Left lung (tissue), 10 donors: ENCODE data around the gene HS3ST3A1. TPM values are rescaled to one million over a fixed set of nuclear protein-coding genes. Genes with fewer than 3 reads are reported as not detected.

Source experiments
- ATAC-seq: fragments of 200-7000 bp; cut with Tn5 transposase; one replicate; pipeline ENCODE4 v1.9.1; 2020; ENCODE audit warnings: moderate library complexity
- DNase-seq, 4 donors: peaks; one replicate each; pipeline ENCODE4 v3.0.0-alpha.2; 2013 to 2020
- H3K27ac ChIP-seq, 2 donors: fragments of 200-600 bp; sonication (generic) in 1 of 2; one replicate each; pipeline versions ENCODE4 v1.5.0 to v1.8.0; 2020 to 2021
- H3K27me3 ChIP-seq, 2 donors: fragments of 200-600 bp; sonication (generic) in 1 of 2; one replicate each; pipeline versions ENCODE4 v1.5.0 to v1.8.0; 2020 to 2021
- H3K36me3 ChIP-seq, 2 donors: fragments of 200-600 bp; sonication (generic) in 1 of 2; one replicate each; pipeline versions ENCODE4 v1.5.0 to v1.8.0; 2020 to 2021
- H3K4me1 ChIP-seq, 2 donors: fragments of 200-600 bp; one replicate each; pipeline ENCODE4 v1.8.0; 2021
- H3K4me3 ChIP-seq, 2 donors: fragments of 200-600 bp; sonication (generic) in 1 of 2; one replicate each; pipeline versions ENCODE4 v1.5.0 to v1.8.0; 2020 to 2021; ENCODE audit warnings: mild to moderate bottlenecking in 1 of 2
- H3K9me3 ChIP-seq, 2 donors: fragments of 200-600 bp; sonication (generic) in 1 of 2; one replicate each; pipeline versions ENCODE4 v1.5.0 to v1.8.0; 2020 to 2021
- intact Hi-C, 2 donors: fragments of 100-400 bp; cut with DNase I; formaldehyde crosslinking; loops; one replicate each; pipeline versions ENCODE4 v1.11.2 to v1.14.2; 2022
- polyA plus RNA-seq, 6 donors: library from polyadenylated mRNA; unstranded; fragments of 120-200 nt; gene quantifications; one replicate each; pipeline ENCODE4 v1.2.1, GENCODE V29; 2013; ENCODE audit not compliant: insufficient read length in 6 of 6
- total RNA-seq, 2 donors: library from RNA; stranded (reverse); fragmentation: NEBNext Ultra II Directional; extraction: Animal tissue kit (Norgen Biotek cat#: 25700); gene quantifications; one replicate each; pipeline ENCODE4 v1.2.1, GENCODE V29; 2021
- TF ChIP-seq, protein P1 (sequence below), 2 donors: fragments of 200-600 bp; sonication (generic) in 1 of 2; IDR thresholded peaks; one replicate each; pipeline versions ENCODE4 v1.5.0 to v1.8.0; 2021; ENCODE audit warnings: antibody characterized with exemption in 2 of 2
- donor health status: DM: no; HTN: yes; CAD: no.
- donor health status: DM: no; HTN: no; CAD: no.

HS3ST3A1 gene
- total and polyA plus RNA-seq, 8 donors, result 2.7 to 9.5 (median 4.5) TPM

DNA sequence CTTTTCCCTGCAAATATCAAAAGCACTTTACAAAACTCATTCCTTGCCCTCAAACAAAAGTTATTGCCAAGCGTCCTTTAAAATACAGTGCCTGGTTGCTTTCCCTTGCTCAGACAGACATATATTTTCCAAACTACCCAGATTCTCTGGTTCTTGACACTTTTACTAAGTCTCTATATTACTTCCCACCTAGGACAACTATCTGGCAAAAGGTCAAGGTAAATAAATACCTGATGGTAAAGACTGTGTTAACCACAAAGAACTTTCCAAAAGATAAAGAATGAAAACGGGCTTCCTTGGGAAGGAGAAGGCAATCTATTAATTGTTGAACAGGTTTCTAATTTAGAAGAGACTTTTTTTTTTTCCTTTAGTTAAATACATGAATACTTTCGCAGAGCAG is 1.9 kb downstream of the HS3ST3A1 start:
- H3K27ac ChIP-seq, result peak overlapping the region in 1 of 2 donors; percentile 71

DNA sequence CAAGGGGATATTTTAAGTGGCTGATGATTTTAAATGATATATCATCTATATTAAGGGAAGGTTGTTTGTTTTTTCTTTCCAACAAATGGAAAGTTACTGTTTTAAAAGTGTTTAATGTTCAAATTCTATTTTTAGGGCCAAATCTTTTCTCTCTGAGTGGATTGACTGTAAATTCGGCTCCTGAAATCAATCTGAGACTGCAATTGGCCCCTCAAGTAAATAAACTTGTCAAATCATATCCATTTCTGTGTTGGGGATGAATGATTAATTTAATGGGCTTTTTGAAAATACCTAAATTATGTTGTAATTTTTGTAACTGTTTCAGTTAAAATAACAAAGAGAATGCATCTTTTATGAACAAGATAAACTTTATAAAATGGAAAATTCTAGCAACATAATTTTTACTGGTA is 2.6 kb downstream of the HS3ST3A1 start:
- Histone ChIP-seq H3K4me3 (no peak overlapping the region), H3K27ac (peak overlapping the region in 1 of 2 donors; percentile 71), H3K27me3 (peaks cover 42 to 84% of the 10 kb centered on the region in 2 donors), H3K9me3 (no peaks in the 10 kb centered on the region), H3K4me1 (peaks cover 0 to 26% of the 10 kb centered on the region in 2 donors), H3K36me3 (no peaks in the 10 kb centered on the region)
- intact Hi-C loops, result no loop called here
- TF ChIP-seq, protein P1, sequence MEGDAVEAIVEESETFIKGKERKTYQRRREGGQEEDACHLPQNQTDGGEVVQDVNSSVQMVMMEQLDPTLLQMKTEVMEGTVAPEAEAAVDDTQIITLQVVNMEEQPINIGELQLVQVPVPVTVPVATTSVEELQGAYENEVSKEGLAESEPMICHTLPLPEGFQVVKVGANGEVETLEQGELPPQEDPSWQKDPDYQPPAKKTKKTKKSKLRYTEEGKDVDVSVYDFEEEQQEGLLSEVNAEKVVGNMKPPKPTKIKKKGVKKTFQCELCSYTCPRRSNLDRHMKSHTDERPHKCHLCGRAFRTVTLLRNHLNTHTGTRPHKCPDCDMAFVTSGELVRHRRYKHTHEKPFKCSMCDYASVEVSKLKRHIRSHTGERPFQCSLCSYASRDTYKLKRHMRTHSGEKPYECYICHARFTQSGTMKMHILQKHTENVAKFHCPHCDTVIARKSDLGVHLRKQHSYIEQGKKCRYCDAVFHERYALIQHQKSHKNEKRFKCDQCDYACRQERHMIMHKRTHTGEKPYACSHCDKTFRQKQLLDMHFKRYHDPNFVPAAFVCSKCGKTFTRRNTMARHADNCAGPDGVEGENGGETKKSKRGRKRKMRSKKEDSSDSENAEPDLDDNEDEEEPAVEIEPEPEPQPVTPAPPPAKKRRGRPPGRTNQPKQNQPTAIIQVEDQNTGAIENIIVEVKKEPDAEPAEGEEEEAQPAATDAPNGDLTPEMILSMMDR (IDR thresholded peaks at IDR 0.05), result no peak
- DNase-seq, result no peak
- no peak for ATAC-seq

More for the DNA sequence above, 1.9 kb downstream of the HS3ST3A1 start:
- ATAC-seq, result no peak
- Histone ChIP-seq H3K27me3 (peaks cover 42 to 90% of the 10 kb centered on the region in 2 donors), H3K9me3 (no peaks in the 10 kb centered on the region), H3K36me3 (no peaks in the 10 kb centered on the region), H3K4me1 (peaks cover 0 to 22% of the 10 kb centered on the region in 2 donors), H3K4me3 (peak overlapping the region; percentile 31 to 34)
- intact Hi-C loops, result loop anchor here in 1 of 2 donors (10.0 kb wide), 1 partner anchor 705 kb away; the partner anchor contains the start of gene HS3ST3B1
- TF ChIP-seq, protein P1 (IDR thresholded peaks at IDR 0.05), result no peak
- no peak for DNase-seq

DNA sequence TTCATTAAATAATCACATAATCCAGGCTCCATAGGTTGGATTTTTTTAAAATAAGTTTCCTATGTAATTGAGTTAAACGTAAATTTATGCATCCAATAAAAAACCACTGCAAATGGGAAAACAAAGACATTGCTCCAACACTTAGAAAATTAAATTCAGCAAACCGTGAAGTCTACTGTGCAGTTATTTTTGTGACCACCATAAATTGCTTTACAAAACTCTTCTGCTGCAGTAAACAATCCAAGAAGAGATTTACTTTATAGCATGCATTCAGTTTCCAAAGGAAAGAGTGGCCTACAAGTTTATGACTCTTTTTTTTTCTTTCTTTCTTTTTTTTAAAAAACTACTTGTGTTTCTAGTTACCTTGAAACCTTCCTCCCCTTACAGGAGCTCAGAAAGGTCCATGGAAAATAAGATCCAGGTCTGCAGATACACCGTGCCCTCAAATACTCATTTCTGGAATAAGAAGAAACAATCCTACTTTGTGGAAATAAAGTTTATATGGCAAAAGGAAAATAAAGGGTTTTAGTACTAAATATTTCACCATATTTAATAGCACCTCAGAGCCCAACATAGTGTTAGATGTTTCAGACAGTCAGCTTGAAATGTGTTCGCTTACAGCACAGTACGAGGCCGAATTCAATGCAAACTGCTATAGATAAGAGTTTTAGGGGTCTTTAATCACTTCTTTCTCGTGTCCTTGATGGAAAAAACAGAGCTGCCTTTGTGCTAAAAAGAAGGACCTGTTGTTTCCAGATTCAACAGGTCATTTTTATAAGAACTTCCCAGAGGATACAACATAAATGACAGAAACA is 3.2 kb downstream of the HS3ST3A1 start:
- ATAC-seq (no peak), DNase-seq (no peak)
- TF ChIP-seq, protein P1 (IDR thresholded peaks at IDR 0.05), result no peak
- no peak overlapping the region for H3K4me3 ChIP-seq
- H3K9me3 ChIP-seq, result no peaks in the 10 kb centered on the region
- peaks cover 42 to 77% of the 10 kb centered on the region in 2 donors for H3K27me3 ChIP-seq
- intact Hi-C loops, result no loop called here
- H3K27ac ChIP-seq, result no peak overlapping the region
- peaks cover 0 to 26% of the 10 kb centered on the region in 2 donors for H3K4me1 ChIP-seq
- H3K36me3 ChIP-seq, result no peaks in the 10 kb centered on the region

DNA sequence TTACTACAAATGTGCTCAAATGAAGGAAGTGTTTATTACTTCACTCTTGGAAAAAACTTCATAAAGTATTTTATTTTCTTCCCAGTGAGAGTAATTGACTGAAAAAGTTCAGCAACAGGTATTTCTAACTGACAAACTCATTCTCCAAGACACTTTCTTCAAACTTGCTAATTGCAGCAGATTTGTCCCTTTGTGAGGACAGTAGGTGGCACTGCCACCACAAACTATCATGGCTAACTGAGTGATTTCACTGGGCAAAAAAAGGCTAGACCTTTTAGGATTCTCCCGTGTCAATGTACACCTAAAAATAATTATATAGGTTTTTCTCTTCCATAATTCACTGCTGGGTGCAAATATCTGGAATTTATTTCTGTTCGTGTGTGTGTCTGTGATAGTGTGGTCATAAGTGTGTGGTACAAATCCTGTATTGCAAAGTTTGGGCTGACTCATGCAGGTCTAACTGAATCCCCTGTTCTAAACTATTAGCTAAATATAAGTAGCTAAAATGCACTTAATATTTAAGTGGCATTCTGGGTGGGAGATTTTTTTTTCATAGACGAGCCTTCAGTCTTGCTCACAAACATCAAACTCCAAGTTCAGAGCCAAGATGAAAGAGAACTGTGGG is 3.9 kb downstream of the HS3ST3A1 start:
- no peak overlapping the region for H3K27ac ChIP-seq
- no peaks in the 10 kb centered on the region for H3K9me3 ChIP-seq
- TF ChIP-seq, protein P1 (IDR thresholded peaks at IDR 0.05), result no peak
- peaks cover 0 to 26% of the 10 kb centered on the region in 2 donors for H3K4me1 ChIP-seq
- DNase-seq (no peak), ATAC-seq (peak; percentile 38)
- intact Hi-C loops, result no loop called here
- no peaks in the 10 kb centered on the region for H3K36me3 ChIP-seq
- H3K4me3 ChIP-seq, result no peak overlapping the region
- peaks cover 37 to 70% of the 10 kb centered on the region in 2 donors for H3K27me3 ChIP-seq
